BLaER1 (cell line): ENCODE data around the gene PRKD2.
A peak's percentile ranks its signal among the peaks of the same experiment; 100 is the strongest.

Experiments
- H3K27ac ChIP-seq: shearing (Covaris generic); formaldehyde crosslinking; 2 replicates; pipeline ENCODE4 v1.8.1; 2022
- H3K27me3 ChIP-seq: shearing (Covaris generic); formaldehyde crosslinking; 2 replicates; pipeline ENCODE4 v1.8.1; 2022
- H3K36me3 ChIP-seq: shearing (Covaris generic); formaldehyde crosslinking; 2 replicates; pipeline ENCODE4 v1.8.1; 2022
- H3K4me1 ChIP-seq: shearing (Covaris generic); formaldehyde crosslinking; 2 replicates; pipeline ENCODE4 v1.8.1; 2022
- H3K4me2 ChIP-seq: shearing (Covaris generic); formaldehyde crosslinking; 2 replicates; pipeline ENCODE4 v1.8.1; 2022
- H3K4me3 ChIP-seq: shearing (Covaris generic); formaldehyde crosslinking; 2 replicates; pipeline ENCODE4 v1.8.1; 2022
- H3K9ac ChIP-seq: shearing (Covaris generic); formaldehyde crosslinking; 2 replicates; pipeline ENCODE4 v1.8.1; 2022
- H3K9me3 ChIP-seq: shearing (Covaris generic); formaldehyde crosslinking; 2 replicates; pipeline ENCODE4 v1.8.1; 2022
- H4K20me1 ChIP-seq: shearing (Covaris generic); formaldehyde crosslinking; 2 replicates; pipeline ENCODE4 v1.8.1; 2022
- Cebpa-rat ChIP-seq: shearing (Covaris generic); IDR thresholded peaks from 2 replicates; pipeline ENCODE4 v1.8.1; 2022

Gene PRKD2

DNA sequence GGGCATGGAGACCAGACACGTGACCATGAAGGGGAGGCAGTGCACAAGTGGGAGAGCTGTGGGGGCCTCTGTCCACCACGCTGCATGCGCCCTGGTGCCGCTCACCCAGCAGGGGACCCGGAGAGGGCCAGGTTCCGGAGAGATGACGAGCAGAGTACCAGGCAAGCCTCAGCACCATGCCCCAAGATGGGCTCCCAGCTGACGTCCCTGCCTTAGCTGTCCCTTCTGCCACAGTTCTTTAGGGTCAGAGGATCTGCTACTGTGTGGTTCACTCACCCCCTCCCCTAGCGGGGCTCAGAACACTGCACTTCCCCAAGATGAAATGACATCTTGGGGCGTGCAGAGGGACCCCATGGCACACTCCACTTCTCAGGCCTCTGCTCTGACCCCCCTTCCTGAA is 9.6 kb upstream of the PRKD2 start:
- Histone ChIP-seq H4K20me1 (peaks cover 100% of the 10 kb centered on the region), H3K27ac (peak overlapping the region; percentile 64), H3K9ac (peak overlapping the region; percentile 64), H3K4me1 (peaks cover 100% of the 10 kb centered on the region), H3K9me3 (no peaks in the 10 kb centered on the region), H3K4me2 (peak overlapping the region; percentile 99), H3K4me3 (peak overlapping the region; percentile 44; the same call in 1 of the 2 replicates), H3K27me3 (no peaks in the 10 kb centered on the region), H3K36me3 (peaks cover 95% of the 10 kb centered on the region)
- TF ChIP-seq Cebpa-rat: no peak

DNA sequence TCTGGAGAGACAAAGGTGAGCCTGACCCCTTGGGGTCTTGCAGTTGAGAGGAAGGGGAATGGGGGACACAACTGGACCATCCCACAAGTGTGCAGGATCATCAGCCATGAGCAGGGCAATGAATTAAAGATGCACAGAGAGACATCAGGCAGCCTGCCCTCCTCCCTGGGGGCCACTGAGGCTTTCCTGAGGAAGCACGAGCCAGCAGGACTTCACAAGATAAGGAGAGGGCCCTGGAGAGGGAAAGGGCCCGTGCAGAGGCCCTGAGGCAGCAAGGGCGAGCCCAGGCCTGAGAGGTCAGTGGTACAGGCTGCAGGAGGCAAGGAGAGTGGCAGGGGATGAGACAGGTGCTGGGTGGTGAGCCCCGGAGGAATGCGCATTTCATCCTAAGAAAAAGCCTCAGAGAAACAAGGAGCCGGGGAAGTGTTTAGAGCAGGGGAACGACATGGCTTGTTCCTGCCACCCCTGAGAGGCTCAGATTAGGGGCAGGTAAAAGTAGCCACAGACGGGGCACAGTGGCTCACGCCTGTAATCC is 9.0 kb upstream of the PRKD2 start:
- peaks cover 99% of the 10 kb centered on the region for H4K20me1 ChIP-seq
- TF ChIP-seq Cebpa-rat: no peak

DNA sequence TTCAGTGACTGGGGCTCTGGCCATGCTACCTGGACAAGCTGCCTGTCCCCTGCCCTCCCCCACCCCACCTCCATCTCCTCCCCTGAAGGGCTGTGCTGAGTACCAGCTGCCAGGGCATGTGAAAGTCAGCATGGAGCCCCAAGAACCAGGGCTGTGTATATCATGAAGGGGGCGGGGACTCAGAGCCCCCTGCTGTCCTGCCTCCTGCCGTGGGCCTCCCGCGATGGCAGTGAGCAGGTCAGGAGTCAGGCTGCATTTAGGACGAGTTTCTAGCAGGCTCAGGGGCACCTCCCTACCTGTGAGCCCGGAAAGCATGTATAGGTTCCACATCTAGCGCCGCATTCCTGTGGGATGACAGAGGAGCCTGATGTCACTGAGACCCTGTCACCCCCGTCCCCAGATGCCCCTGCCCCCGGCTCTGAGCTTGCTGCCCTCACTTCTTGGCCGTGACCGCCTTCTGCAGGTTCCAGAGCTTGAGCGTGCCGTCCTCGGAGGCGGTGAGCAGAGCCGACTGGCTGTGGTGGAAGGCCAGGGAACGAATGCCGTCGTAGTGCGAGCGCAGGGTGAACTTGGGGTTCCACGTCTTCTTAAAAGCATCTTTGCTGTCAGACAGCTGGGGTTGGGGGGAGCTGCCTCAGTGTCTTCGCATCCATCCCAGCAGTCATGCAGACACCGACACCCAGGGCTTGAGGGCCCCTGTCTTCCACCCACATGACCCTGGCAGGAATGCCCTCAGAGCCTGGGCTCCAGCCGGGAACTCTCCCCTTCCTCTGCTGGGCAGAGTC is 8.3 kb upstream of the PRKD2 start:
- peaks cover 95% of the 10 kb centered on the region for H3K36me3 ChIP-seq

More for the DNA sequence above, 9.0 kb upstream of the PRKD2 start:
- Histone ChIP-seq H3K4me3 (peak overlapping the region; percentile 44), H3K4me2 (peak overlapping the region; percentile 99), H3K4me1 (peaks cover 100% of the 10 kb centered on the region), H3K36me3 (peaks cover 95% of the 10 kb centered on the region), H3K9ac (peak overlapping the region; percentile 64), H3K27ac (peak overlapping the region; percentile 64; the same call in 1 of the 2 replicates), H3K27me3 (no peaks in the 10 kb centered on the region), H3K9me3 (no peaks in the 10 kb centered on the region)

DNA sequence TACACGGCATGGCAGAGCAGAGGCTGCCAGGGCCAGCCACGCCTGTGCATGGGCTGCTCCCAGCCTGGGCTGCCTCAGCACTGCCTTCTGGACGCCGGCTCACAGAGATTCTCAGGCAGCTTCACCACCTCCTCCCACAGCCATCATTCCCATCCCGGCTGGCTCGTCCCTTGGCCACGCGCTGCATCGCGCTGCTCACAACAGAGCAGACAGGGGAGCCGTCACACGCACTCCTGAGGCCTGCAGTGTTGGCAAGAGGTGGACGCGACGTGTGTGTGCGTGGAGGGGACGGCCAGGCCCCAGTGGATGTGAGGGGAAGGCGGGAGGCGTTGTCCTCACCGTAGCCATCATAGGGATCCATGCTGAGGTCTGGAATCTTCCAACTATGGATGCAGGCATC is 7.6 kb upstream of the PRKD2 start:
- H3K36me3 ChIP-seq: peaks cover 93% of the 10 kb centered on the region
- peak overlapping the region; percentile 99 for H3K4me2 ChIP-seq
- TF ChIP-seq Cebpa-rat: no peak
- H3K4me1 ChIP-seq: peaks cover 100% of the 10 kb centered on the region
- H3K27me3 ChIP-seq: no peaks in the 10 kb centered on the region
- H4K20me1 ChIP-seq: peaks cover 87% of the 10 kb centered on the region
- H3K9me3 ChIP-seq: no peaks in the 10 kb centered on the region
- no peak overlapping the region for H3K4me3 ChIP-seq
- H3K9ac ChIP-seq: no peak overlapping the region; the same call in 1 of the 2 replicates
- H3K27ac ChIP-seq: no peak overlapping the region

More for the DNA sequence above, 8.3 kb upstream of the PRKD2 start:
- H3K9me3 ChIP-seq: no peaks in the 10 kb centered on the region
- H3K27ac ChIP-seq: no peak overlapping the region; the same call in 1 of the 2 replicates
- H3K4me2 ChIP-seq: peak overlapping the region; percentile 99
- peak overlapping the region; percentile 64 for H3K9ac ChIP-seq
- H3K27me3 ChIP-seq: no peaks in the 10 kb centered on the region
- H4K20me1 ChIP-seq: peaks cover 94% of the 10 kb centered on the region
- no peak for TF ChIP-seq Cebpa-rat
- H3K4me1 ChIP-seq: peaks cover 100% of the 10 kb centered on the region
- peak overlapping the region; percentile 44 for H3K4me3 ChIP-seq

DNA sequence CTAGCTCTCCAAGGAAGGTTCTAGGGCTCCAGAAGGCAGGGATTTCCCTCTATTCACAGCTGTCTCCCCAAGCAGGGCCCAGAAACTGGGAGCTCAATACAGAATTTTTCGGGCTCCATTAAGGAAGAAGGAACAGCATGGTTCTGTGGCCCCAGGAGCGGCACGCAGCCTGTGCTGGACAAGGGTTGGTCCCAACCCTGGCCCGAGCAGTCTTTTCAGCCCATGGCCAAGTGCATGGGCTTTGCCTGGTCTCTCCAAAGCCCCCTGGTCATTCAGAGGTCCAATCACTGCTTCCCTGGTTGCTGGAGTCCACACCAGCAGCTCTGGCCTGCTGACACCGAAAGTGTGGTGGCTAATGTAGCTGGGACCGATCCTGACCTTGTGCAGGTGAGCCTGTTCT is 6.6 kb upstream of the PRKD2 start:
- Histone ChIP-seq H3K4me2 (peak overlapping the region; percentile 99), H3K4me1 (peaks cover 100% of the 10 kb centered on the region), H3K9me3 (no peaks in the 10 kb centered on the region), H3K9ac (peak overlapping the region; percentile 79), H3K36me3 (peaks cover 83% of the 10 kb centered on the region), H3K27me3 (no peaks in the 10 kb centered on the region), H3K4me3 (0 out of 2 replicates have a peak overlapping the region, but pooled peaks have one; percentile 48), H3K27ac (peak overlapping the region; percentile 94), H4K20me1 (peaks cover 84% of the 10 kb centered on the region)
- no peak for TF ChIP-seq Cebpa-rat

DNA sequence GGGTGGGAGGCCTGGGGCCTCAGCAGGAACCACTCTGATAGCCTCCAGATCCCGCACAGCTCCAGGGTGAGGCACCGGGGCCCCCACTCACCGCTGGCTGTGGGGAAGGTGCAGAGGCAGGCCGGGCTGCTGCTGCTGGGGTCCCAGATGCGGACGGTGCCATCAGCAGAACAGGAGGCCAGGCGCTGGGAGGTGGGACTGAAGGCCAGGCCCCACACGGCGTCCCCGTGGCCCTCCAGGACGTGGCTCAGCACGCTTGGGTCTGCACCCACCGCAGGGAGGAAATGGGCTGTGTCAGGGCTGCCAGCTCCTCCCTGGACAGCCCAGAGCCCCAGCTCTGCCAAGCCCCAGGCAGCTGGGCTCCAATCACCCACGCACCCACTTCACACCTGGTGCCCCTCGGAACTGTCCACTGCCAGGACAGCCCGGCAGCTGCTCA is 6.1 kb upstream of the PRKD2 start:
- peak overlapping the region; percentile 94 for H3K27ac ChIP-seq
- no peak for TF ChIP-seq Cebpa-rat

DNA sequence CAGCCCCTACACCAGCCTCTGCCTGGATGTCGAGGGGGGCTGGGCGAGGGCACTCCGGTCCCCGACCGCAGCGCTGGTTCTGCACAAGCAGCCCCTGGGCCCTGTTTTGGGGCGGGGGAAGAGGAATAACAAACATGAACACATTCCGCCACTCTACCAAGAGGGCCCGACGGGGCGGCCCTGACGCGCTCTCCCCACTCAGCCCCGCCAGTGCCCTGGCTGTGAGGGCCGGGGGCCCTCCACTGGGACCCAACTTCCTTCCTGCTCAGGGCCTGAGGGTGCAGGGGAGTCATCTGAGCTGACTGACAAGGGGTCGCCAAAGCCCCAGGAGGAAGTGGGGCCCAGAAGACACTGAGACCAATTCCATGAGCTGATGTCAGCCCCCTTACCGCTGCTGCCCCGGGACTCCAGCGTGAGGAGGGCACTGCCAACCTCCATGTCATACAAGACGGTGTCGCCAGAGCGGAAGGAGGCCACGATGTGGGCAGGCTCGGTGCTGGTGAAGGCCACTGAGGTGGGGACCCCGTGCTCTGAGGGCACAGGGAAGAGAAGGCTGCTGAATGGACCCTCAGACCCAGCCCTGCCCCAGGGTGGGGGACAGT is 5.6 kb upstream of the PRKD2 start:
- peak overlapping the region; percentile 79 for H3K9ac ChIP-seq
- peaks cover 100% of the 10 kb centered on the region for H3K4me1 ChIP-seq
- H3K9me3 ChIP-seq: no peaks in the 10 kb centered on the region
- peak overlapping the region; percentile 48 for H3K4me3 ChIP-seq
- peak overlapping the region; percentile 94 for H3K27ac ChIP-seq
- H4K20me1 ChIP-seq: peaks cover 75% of the 10 kb centered on the region
- H3K4me2 ChIP-seq: peak overlapping the region; percentile 99
- H3K27me3 ChIP-seq: no peaks in the 10 kb centered on the region
- TF ChIP-seq Cebpa-rat: no peak
- peaks cover 73% of the 10 kb centered on the region for H3K36me3 ChIP-seq

More for the DNA sequence above, 6.1 kb upstream of the PRKD2 start:
- Histone ChIP-seq H4K20me1 (peaks cover 81% of the 10 kb centered on the region), H3K36me3 (peaks cover 78% of the 10 kb centered on the region), H3K9me3 (no peaks in the 10 kb centered on the region), H3K4me3 (peak overlapping the region; percentile 48; the same call in 1 of the 2 replicates), H3K4me1 (peaks cover 100% of the 10 kb centered on the region), H3K27me3 (no peaks in the 10 kb centered on the region), H3K4me2 (peak overlapping the region; percentile 99), H3K9ac (peak overlapping the region; percentile 79)

DNA sequence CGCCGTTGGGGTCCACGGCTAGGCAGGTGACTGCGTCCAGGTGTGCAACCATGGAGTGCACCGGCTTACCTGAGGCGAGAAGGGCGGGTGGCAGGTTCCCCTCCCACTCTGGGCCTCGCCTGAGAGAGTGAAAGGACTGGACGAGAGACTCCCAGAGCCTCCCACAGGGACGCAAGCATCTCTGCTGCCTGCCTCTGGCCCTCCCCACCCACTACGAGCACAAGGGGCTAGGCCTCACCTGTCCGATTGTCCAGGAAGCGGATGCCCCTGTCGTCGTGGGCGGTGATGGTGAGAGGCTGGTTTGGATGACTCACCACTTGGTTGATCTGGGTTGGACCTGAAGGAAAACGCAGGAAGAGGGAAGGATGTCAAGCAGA is 5.1 kb upstream of the PRKD2 start:
- Histone ChIP-seq H3K36me3 (peaks cover 68% of the 10 kb centered on the region), H3K4me3 (peak overlapping the region; percentile 48), H3K9me3 (no peaks in the 10 kb centered on the region), H3K27ac (peak overlapping the region; percentile 94), H3K4me1 (peaks cover 98% of the 10 kb centered on the region), H3K27me3 (no peaks in the 10 kb centered on the region), H3K9ac (peak overlapping the region; percentile 79), H4K20me1 (peaks cover 70% of the 10 kb centered on the region), H3K4me2 (peak overlapping the region; percentile 99)
- no peak for TF ChIP-seq Cebpa-rat

DNA sequence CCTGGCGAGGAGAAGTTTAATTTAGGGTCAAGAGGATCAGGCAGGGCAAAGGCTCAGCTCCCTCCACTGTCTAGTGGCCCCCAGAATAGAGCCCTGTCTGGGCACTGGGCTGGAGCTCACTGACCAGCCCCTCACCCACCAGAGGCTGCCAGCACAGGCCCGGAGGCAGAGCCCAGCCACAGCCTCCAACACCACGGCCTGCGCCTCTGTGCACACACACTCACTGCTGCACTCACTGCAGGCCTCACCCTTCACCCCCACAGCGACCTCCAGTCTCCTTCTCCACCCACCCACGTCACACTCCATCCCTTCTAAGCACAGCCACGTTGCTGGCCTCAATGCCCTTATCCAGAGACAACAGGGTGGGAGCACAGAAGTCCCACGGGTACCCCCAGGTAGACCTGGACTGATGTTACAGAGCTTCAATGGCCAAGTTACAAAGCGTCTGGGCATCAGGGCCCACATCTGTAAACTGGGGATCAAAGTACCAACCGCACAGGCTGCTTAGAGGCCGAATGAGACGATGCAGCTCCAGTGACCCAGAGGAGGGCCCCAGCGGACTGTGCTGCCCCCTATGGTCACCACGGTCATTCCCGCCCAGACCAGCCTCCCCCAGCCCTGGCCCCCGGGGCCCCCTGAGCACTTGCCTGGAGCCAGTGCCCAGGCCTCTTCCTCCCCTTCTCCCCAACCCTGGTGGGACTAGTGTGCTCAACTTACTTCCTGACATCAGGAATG is 4.5 kb upstream of the PRKD2 start:
- TF ChIP-seq Cebpa-rat: no peak
- Histone ChIP-seq H3K4me2 (peak overlapping the region; percentile 99), H3K4me3 (peak overlapping the region; percentile 48), H3K4me1 (peaks cover 93% of the 10 kb centered on the region), H3K27me3 (no peaks in the 10 kb centered on the region), H3K9me3 (no peaks in the 10 kb centered on the region), H3K36me3 (peaks cover 62% of the 10 kb centered on the region), H3K9ac (peak overlapping the region; percentile 79), H3K27ac (peak overlapping the region; percentile 94), H4K20me1 (peaks cover 65% of the 10 kb centered on the region)
